NCI-H226 (cell line): ENCODE data around the gene NECTIN1.

ENCODE experiments used
- DNase-seq: peaks from one replicate; pipeline ENCODE4 v3.0.0-alpha.2; 2015

The NECTIN1 gene

DNA sequence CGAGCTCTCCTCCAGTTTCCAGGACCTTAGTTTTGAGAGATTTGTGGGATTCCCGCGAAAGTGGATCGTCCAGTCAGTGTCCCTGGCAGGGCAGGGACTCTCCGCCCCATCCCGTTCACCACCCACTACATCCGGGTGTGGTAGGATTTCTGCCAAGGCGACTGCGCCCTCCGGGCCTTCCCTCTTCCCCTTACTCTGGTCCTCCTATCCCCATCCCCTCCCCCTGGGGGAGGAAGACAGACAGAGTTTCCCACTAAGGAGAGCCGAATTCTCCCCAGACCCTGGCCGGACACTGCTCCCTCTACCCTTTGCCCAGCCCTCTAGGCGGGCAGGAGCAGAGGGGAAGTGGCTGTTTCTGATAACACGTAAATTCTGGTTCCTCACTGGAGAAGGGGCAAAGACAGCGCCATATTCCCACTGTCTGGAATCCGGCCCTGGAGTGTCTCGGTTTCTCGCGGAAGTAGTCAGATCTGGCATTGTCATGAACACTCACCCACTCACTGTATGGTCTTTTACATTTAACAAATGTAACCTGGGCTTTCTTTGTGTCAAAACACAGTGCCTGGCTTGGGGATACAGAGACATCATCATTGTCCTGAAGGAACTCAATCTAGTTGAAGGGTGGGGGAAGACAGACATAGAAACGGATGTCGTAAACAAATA is 1.1 kb upstream of the NECTIN1 start:
- DNase-seq = no peak

DNA sequence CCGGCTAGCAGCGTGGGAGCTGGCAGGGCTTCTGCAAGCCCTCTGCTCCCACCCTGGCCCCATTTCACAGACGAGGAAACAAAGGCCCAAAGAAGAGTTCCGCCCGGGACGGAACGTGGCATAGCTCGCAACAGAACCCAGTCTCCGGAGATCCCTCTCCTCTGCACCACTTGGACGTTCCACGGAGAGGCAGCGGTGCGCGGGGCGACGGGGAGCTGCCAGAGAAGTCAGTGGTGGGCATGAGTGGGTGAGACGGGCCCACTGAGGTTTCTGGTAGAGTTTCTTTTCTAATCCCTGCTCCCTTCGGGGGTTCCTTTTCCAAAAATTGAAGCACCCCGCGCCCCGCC is 554 bp upstream of the NECTIN1 start:
- no peak for DNase-seq

GRCh38 chr11:119728211-119728626 is 781 bp downstream of the NECTIN1 start:
- no peak for DNase-seq

DNA sequence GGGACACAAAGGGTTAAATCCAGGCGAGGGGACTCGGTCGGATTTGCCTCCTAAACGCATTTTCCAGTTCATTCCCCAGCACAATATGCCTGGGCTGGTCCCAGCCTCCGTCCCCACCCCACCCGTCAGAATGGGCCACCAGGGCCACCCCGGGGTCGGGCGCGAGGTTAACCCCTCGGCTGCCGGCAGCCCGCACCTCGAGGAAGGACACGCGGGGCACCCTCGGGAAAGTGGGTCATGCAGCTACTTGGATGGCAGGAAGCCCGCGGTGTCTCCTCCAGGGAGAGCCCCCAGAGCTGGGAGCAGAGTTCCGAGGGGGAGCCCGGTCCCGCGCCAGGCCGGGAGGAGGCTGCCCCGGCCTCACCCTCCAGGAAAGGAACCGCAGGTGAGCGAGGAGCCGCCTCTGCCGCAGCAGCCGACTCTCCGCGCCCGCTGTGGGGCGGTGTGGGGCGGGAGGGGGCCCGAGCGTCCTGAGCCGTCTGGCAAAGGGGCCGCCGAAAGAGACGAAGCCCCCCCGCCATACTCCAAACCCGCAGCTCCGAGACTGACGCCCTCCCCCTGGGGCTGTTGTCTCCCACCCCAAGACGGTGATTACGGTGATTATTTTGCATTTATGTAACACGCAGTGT is 1.4 kb downstream of the NECTIN1 start:
- DNase-seq = peak; percentile 9

- DNase-seq = no peak
Observed at GRCh38 chr11:119726585-119727522, 2.1 kb downstream of the NECTIN1 start.

DNA sequence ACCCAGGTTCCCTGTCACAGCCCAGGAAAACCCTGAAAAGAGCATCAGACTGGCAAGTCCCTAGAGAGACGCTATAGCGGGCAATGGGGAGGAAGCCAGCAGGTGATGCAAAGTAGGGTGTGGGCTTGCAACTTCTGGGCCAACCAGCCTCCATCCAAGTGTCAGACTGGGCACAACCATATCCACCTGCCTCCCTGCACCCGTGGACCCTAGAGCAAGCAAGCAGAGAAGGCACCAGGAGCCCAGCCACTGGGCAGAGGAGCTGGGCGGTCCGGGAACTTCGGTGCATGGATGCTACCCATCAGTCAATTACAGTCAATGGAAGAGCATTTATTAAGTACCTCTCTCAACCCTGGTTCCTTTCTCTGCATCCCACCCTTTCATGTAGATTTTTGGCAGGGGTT is 2.8 kb downstream of the NECTIN1 start:
- DNase-seq = no peak

- DNase-seq = no peak
Observed at GRCh38 chr11:119724956-119725355, 4.0 kb downstream of the NECTIN1 start.

GRCh38 chr11:119723952-119724325 is 5.1 kb downstream of the NECTIN1 start:
- no peak for DNase-seq

DNA sequence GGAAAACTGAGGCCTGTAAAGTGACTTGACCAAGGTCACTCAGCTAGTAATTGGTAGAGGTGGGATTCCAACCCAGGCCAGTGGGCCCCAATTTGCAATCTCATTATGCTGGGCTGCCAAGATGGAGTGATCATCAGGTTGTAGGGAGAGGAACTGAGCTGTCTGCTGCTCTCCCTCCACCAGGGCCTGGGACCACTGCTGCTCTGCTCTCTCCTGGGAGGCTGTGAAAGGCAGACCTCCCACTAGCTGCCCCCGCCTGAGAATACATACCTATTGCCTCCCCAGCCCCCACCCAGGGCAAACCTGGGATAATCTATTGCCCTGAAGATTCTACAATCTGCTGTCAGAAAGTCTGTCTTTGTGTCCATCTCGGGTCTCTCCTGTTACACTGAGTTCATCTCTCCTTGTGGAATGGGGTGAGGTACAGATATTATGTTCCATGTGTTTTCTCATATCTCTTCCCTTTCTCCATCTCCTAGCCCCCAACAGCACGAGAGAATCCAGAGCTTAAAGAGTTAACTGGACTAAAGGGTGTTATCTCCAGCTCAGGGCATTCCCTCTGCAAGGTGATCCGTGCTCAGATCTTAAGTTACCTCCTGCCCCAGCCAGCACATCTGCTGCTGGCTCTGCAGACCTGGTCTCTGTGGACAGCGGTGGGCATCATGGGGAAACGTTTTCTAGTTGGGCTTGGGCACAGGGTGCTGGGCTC is 5.6 kb downstream of the NECTIN1 start:
- no peak for DNase-seq

DNA sequence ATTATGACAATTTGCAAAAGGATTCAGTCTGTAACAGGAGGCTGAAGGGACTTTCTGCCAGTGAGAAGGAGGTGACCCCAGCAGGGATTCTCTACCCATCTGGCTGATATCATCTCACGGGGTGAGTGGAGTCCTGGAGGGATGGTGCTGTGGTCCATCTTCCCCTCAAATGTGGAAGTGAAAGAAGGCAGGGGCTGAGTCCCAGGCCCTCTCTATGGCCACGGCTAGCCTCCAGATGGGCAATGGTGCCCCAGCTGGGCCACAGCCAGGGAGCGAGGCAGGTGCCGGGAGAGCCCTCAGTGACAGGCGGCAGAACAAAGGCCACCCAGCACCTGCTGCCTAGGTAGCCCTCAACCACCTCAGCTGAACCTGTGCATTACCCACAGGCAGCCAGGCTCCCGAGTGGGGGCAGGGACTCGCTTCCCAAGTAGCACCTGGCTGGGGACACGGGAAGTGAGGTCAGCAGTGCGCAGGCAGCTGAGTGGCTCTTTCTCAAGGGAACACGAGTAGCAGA is 6.7 kb downstream of the NECTIN1 start:
- no peak for DNase-seq

- peak; percentile 31 for DNase-seq
Observed at GRCh38 chr11:119721129-119722120, 7.6 kb downstream of the NECTIN1 start.

DNA sequence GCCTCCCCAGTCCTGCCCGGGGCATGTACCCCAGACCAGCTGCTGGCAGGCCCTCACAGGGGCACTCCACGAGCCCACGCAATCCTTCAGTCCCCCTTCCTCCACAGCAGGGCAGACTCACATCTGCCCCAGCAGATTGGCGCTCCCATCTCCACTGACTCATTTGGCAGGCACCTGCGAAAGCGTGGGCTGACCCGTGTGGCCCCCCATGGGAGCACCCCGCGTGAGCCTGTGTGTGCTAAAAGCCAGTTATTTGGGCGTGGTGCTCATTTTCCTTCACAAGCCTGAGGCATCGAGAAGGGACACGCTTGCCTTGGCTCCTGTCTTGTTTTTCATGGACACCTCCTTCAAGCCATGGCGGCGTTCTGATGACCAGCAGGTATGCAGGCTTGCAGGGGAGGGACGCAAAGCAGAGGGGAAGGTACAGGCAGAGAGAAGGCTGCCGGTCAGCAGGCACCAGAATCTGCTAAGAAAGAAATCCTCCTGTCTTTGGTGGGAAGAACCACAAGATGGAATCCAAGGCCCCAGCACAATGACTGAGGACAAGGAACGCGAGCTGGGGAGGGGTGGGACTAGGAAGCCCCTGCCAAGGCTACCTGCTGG is 8.6 kb downstream of the NECTIN1 start:
- no peak for DNase-seq

GRCh38 chr11:119717839-119718534 is 11.0 kb downstream of the NECTIN1 start:
- no peak for DNase-seq

DNA sequence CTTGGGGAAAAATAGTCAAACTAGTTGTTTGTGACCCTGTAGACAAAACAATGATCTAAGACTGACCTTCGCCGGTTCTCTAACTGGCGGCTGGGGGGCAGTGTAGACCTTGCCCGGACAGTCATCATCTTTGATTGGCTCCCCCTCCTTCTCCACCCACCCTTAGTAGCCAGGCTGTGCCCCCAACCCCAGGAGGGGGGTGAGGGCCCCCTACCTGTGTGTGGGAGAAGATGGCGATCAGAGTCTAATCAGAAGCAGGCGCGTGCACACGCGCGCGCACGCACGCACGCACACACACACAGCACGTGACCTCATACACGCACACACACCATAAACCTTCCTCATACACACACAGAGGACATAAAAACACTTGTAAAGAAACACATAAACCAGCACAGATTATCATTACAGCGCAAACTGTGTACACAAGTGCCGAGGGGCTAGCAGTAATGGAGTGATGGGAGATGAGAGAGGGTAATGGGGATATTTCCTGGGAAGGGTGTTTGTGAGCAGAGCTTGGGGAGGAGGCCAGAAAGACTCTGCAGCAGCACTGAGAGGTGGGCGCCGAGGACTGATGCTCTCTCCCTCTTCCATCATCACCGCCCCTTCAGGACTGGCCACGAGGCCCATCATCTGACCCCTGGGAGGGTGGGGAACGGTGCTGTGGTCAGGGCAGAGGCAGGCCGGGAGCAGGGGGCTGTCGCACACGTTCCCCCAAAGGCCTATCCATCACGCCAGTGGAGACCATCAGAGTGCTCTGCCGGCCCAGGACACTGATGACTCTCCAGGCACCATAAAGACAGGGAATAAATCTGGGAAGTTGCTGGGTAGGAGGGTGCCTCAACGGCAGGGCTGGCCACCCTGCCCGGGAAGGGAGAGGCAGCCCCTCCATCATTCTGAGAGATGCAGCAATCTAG is 12.2 kb downstream of the NECTIN1 start:
- no peak for DNase-seq

GRCh38 chr11:119714590-119714989 is 14.4 kb downstream of the NECTIN1 start:
- DNase-seq = no peak

DNA sequence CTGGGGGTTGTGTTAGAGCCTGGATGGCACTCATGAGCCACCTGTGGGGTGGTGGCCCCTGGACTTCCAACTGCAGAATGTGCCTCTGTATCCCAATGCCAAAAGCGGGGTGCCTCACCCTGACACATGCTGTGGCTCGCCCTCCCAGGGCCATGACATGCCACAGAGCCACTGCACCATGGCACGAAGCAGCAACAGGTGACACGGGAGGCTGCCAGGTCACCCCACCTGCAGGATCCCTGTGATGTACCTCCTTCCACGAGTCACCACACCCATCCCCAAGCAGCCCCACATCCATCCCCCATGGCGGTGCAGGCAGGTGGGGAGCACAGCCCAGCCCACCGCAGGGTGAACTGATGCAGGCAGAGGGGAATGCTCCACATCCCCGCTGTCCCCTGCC is 14.8 kb downstream of the NECTIN1 start:
- DNase-seq = no peak

DNA sequence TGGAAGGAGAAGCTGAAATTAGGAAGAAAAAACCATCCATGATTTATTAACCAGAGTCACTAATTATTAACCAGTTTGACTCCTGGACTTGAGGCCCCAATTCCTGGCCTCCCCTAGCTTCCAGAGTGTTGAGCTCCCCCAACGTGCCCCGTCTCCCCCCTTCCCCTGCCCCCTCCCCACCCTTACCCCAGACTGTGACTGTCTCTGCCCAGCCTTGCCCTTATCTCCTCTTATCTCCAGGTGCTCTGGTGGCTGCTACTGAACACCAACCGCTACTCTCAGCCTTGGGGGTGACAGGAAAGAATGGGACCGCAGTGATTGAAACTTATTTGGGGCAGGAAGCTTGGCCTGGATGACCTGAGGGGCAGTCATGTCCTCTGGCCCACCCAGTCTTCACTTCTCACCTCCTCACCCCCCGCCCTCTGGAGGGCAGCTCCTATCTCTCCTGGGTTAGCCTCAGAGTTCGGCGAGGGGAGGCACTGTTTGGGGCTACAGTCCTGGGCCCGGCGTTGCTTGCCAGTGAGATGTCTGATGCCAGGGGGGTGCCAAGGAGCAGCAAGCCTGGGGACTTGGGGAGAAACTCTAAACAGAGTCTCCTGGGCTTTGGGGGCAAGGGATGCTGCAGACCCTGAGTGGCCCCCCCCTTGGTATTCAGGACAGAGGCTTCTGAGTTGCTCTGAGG is 15.5 kb downstream of the NECTIN1 start:
- DNase-seq = no peak

- no peak for DNase-seq
Observed at GRCh38 chr11:119712459-119713358, 16.3 kb downstream of the NECTIN1 start.
